Colon (tissue), 2 donors: ENCODE data around the gene USP17L22.
"Not testable (repeated sequence)": the region's sequence is repeated elsewhere in the genome, so short reads cannot be mapped to it uniquely, and the experiment has no call there.

Experiments used
- FAIRE-seq: peaks from 2 replicates; lab custom pipeline; 2012; peaks lifted over from hg19 to GRCh38; lab: Jason Lieb, UNC
- donor health status: control.
- donor health status: control.

USP17L22 gene, protein sequence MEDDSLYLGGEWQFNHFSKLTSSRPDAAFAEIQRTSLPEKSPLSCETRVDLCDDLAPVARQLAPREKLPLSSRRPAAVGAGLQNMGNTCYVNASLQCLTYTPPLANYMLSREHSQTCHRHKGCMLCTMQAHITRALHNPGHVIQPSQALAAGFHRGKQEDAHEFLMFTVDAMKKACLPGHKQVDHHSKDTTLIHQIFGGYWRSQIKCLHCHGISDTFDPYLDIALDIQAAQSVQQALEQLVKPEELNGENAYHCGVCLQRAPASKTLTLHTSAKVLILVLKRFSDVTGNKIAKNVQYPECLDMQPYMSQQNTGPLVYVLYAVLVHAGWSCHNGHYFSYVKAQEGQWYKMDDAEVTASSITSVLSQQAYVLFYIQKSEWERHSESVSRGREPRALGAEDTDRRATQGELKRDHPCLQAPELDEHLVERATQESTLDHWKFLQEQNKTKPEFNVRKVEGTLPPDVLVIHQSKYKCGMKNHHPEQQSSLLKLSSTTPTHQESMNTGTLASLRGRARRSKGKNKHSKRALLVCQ

GRCh38 chr4:9267319-9267718, at the start of gene USP17L22:
USP17L22 (plus strand) TSS chr4:9267619; CDS start chr4:9267619, 0 bp downstream.
- FAIRE-seq = not testable (repeated sequence)

DNA sequence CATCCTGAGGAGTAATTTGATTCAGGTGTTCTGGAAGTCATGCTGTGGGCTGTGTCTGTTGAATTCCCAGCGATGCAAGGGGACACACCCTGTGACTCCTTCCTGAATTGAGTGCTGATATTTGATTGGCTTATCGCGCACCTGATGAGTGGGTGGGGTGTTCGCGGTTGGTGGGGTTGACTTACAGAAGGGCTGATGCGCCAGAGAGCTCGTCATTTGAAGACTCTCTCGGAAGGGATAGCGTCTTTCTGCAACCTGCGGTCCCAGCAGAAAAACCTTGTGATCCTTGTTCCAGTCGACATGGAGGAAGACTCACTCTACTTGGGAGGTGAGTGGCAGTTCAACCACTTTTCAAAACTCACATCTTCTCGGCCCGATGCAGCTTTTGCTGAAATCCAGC, 47.6 kb upstream of the USP17L22 start, which contains the start of gene USP17L12:
USP17L12 (plus strand) TSS at position 301 of the 400 bp plus-strand sequence; CDS start at position 301, 0 bp downstream.
- not testable (repeated sequence) for FAIRE-seq

DNA sequence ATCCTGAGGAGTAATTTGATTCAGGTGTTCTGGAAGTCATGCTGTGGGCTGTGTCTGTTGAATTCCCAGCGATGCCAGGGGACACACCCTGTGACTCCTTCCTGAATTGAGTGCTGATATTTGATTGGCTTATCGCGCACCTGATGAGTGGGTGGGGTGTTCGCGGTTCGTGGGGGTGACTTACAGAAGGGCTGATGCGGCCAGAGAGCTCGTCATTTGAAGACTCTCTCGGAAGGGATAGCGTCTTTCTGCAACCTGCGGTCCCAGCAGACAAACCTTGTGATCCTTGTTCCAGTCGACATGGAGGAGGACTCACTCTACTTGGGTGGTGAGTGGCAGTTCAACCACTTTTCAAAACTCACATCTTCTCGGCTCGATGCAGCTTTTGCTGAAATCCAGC, 42.8 kb upstream of the USP17L22 start, which contains the start of gene USP17L13:
USP17L13 (plus strand) TSS at position 301 of the 400 bp plus-strand sequence; CDS start at position 301, 0 bp downstream.
- not testable (repeated sequence) for FAIRE-seq

DNA sequence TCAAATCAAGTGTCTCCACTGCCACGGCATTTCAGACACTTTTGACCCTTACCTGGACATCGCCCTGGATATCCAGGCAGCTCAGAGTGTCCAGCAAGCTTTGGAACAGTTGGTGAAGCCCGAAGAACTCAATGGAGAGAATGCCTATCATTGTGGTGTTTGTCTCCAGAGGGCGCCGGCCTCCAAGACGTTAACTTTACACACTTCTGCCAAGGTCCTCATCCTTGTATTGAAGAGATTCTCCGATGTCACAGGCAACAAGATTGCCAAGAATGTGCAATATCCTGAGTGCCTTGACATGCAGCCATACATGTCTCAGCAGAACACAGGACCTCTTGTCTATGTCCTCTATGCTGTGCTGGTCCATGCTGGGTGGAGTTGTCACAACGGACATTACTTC, 37.2 kb upstream of the USP17L22 start:
- not testable (repeated sequence) for FAIRE-seq

DNA sequence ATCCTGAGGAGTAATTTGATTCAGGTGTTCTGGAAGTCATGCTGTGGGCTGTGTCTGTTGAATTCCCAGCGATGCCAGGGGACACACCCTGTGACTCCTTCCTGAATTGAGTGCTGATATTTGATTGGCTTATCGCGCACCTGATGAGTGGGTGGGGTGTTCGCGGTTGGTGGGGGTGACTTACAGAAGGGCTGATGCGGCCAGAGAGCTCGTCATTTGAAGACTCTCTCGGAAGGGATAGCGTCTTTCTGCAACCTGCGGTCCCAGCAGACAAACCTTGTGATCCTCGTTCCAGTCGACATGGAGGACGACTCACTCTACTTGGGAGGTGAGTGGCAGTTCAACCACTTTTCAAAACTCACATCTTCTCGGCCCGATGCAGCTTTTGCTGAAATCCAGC, 33.3 kb upstream of the USP17L22 start, which contains the start of gene USP17L15:
USP17L15 (plus strand) TSS at position 301 of the 400 bp plus-strand sequence; CDS start at position 301, 0 bp downstream.
- FAIRE-seq = not testable (repeated sequence)

- FAIRE-seq = not testable (repeated sequence)
Measured at GRCh38 chr4:9238461-9238860, 29.0 kb upstream of the USP17L22 start.

- not testable (repeated sequence) for FAIRE-seq
Measured at GRCh38 chr4:9243579-9243978, 23.8 kb upstream of the USP17L22 start, which contains the start of gene USP17L17. USP17L17 (plus strand) TSS chr4:9243879; CDS start chr4:9243879, 0 bp downstream.

GRCh38 chr4:9247953-9248680, 19.3 kb upstream of the USP17L22 start, which contains the start of gene USP17L18:
USP17L18 (plus strand) TSS chr4:9248630; CDS start chr4:9248630, 0 bp downstream.
- not testable (repeated sequence) for FAIRE-seq

DNA sequence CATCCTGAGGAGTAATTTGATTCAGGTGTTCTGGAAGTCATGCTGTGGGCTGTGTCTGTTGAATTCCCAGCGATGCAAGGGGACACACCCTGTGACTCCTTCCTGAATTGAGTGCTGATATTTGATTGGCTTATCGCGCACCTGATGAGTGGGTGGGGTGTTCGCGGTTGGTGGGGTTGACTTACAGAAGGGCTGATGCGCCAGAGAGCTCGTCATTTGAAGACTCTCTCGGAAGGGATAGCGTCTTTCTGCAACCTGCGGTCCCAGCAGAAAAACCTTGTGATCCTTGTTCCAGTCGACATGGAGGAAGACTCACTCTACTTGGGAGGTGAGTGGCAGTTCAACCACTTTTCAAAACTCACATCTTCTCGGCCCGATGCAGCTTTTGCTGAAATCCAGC, 14.3 kb upstream of the USP17L22 start, which contains the start of gene USP17L19:
USP17L19 (plus strand) TSS at position 301 of the 400 bp plus-strand sequence; CDS start at position 301, 0 bp downstream.
- FAIRE-seq = not testable (repeated sequence)

DNA sequence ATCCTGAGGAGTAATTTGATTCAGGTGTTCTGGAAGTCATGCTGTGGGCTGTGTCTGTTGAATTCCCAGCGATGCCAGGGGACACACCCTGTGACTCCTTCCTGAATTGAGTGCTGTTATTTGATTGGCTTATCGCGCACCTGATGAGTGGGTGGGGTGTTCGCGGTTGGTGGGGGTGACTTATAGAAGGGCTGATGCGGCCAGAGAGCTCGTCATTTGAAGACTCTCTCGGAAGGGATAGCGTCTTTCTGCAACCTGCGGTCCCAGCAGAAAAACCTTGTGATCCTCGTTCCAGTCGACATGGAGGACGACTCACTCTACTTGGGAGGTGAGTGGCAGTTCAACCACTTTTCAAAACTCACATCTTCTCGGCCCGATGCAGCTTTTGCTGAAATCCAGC, 9.6 kb upstream of the USP17L22 start, which contains the start of gene USP17L20:
USP17L20 (plus strand) TSS at position 301 of the 400 bp plus-strand sequence; CDS start at position 301, 0 bp downstream.
- FAIRE-seq = not testable (repeated sequence)

- not testable (repeated sequence) for FAIRE-seq
Measured at GRCh38 chr4:9262572-9262971, 4.8 kb upstream of the USP17L22 start, which contains the start of gene USP17L21. USP17L21 (plus strand) TSS chr4:9262872; CDS start chr4:9262872, 0 bp downstream.

DNA sequence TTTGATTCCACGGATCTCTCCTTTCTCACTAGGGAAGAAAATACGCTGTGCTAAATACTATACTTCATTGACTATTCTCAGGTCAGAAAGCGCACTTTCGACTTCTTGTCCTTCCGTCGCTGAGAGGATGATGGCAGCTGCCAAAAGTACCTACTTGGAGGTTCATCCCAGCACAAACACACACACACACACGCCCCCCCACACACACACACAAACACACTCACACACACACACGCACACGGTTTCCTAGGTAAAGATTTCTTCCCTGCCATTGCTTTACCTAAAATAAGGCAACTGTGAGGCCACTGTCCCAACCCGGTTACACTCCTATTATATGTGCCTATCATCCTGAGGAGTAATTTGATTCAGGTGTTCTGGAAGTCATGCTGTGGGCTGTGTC, 4.3 kb downstream of the USP17L22 start:
- not testable (repeated sequence) for FAIRE-seq
